CD4-positive, alpha-beta T cell treated with Interleukin-17A for 4 hours (primary cell): ENCODE results near the gene DNAJC27.
"Not testable (repeated sequence)": the region's sequence is repeated elsewhere in the genome, so short reads cannot be mapped to it uniquely, and the experiment has no call there.

Experiments
- DNase-seq: peaks from one replicate; pipeline ENCODE4 v3.0.0-alpha.2; 2020; ENCODE audit warnings: mixed read lengths

DNAJC27 gene

GRCh38 chr2:24971536-24972314 lies at the start of gene DNAJC27:
Gene DNAJC27 (minus strand): TSS chr2:24971955. CDS start chr2:24971904, 51 bp downstream.
- DNase-seq, result peak; percentile 97

- DNase-seq, result no peak
Measured at GRCh38 chr2:25018681-25019080, 46.9 kb upstream of the DNAJC27 start.

GRCh38 chr2:25014631-25015030 lies 42.9 kb upstream of the DNAJC27 start:
- no peak for DNase-seq

- DNase-seq, result not testable (repeated sequence)
Measured at GRCh38 chr2:25011342-25011741, 39.6 kb upstream of the DNAJC27 start.

GRCh38 chr2:25009954-25010353 lies 38.2 kb upstream of the DNAJC27 start:
- DNase-seq, result no peak

- DNase-seq, result no peak
Measured at GRCh38 chr2:25002066-25002465, 30.3 kb upstream of the DNAJC27 start.

- DNase-seq, result no peak
Measured at GRCh38 chr2:25001325-25001637, 29.5 kb upstream of the DNAJC27 start.

GRCh38 chr2:25000503-25001324 lies 29.0 kb upstream of the DNAJC27 start:
- no peak for DNase-seq

- no peak for DNase-seq
Measured at GRCh38 chr2:25000036-25000435, 28.3 kb upstream of the DNAJC27 start.

GRCh38 chr2:24999097-24999496 lies 27.3 kb upstream of the DNAJC27 start:
- not testable (repeated sequence) for DNase-seq

- no peak for DNase-seq
Measured at GRCh38 chr2:24994146-24994724, 22.5 kb upstream of the DNAJC27 start.

- DNase-seq, result no peak
Measured at GRCh38 chr2:24993406-24994145, 21.8 kb upstream of the DNAJC27 start.

- no peak for DNase-seq
Measured at GRCh38 chr2:24986372-24986771, 14.6 kb upstream of the DNAJC27 start.

GRCh38 chr2:24985511-24985910 lies 13.8 kb upstream of the DNAJC27 start:
- DNase-seq, result no peak

- DNase-seq, result no peak
Measured at GRCh38 chr2:24984912-24985311, 13.2 kb upstream of the DNAJC27 start.

- no peak for DNase-seq
Measured at GRCh38 chr2:24981411-24982136, 9.8 kb upstream of the DNAJC27 start.

GRCh38 chr2:24978661-24979060 lies 6.9 kb upstream of the DNAJC27 start:
- no peak for DNase-seq

GRCh38 chr2:24977631-24978030 lies 5.9 kb upstream of the DNAJC27 start:
- DNase-seq, result no peak

- DNase-seq, result no peak
Measured at GRCh38 chr2:24973812-24974211, 2.1 kb upstream of the DNAJC27 start.

- peak; percentile 51 for DNase-seq
Measured at GRCh38 chr2:24972315-24972961, 683 bp upstream of the DNAJC27 start.

- no peak for DNase-seq
Measured at GRCh38 chr2:24971286-24971535, 544 bp downstream of the DNAJC27 start.
